NT2/D1 (cell line): ENCODE results near the gene POU6F2.

ENCODE experiments used
- SUZ12 ChIP-seq: IDR thresholded peaks from 2 replicates; pipeline ENCODE4 v1.6.1; 2011; ENCODE audit not compliant: insufficient read length, insufficient read depth; ENCODE audit errors: extremely low read depth
- YY1 ChIP-seq: IDR thresholded peaks from 2 replicates; pipeline ENCODE4 v1.6.1; 2011; ENCODE audit not compliant: insufficient read length, insufficient read depth

DNA sequence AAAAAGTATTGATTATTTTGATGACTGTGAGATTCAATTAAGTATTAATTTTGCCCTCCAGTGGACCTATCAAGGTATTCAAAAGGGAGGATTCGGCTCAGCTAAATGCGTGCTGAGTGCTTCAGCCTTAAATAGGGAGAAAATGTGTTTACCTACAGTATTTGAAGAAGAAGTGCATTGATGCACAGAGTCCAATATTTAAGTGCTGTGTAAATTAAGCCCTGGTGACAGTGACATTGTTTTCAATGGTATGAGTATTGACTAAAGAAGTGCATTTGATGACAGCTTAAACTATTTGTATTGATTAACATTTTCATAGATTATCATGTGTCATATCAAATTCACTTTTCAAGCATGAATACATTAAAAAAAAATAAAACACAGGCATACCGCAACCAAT, 106.6 kb downstream of the POU6F2 start:
- TF ChIP-seq SUZ12 (no peak), YY1 (no peak)
